Prostate gland (tissue), 2 donors: Measurements from ENCODE around the gene KCNG1.

Experiments
- POLR2AphosphoS5 ChIP-seq: sonication (generic); formaldehyde crosslinking; IDR thresholded peaks from one replicate; pipeline ENCODE4 v1.6.1; 2017; ENCODE audit warnings: antibody characterized with exemption
- TF ChIP-seq, protein P1 (sequence below), 4 experiments: fragments of 200-600 bp in 2 of 4; fragments of 450-650 bp in 2 of 4; sonication (generic) in 2 of 4; IDR thresholded peaks; 1 replicate in 3 of 4; 2 replicates in 1 of 4; pipeline ENCODE4 v1.5.1; 2016 to 2019; ENCODE audit warnings: antibody characterized with exemption in 4 of 4, mild to moderate bottlenecking in 2 of 4, moderate library complexity in 2 of 4

DNA sequence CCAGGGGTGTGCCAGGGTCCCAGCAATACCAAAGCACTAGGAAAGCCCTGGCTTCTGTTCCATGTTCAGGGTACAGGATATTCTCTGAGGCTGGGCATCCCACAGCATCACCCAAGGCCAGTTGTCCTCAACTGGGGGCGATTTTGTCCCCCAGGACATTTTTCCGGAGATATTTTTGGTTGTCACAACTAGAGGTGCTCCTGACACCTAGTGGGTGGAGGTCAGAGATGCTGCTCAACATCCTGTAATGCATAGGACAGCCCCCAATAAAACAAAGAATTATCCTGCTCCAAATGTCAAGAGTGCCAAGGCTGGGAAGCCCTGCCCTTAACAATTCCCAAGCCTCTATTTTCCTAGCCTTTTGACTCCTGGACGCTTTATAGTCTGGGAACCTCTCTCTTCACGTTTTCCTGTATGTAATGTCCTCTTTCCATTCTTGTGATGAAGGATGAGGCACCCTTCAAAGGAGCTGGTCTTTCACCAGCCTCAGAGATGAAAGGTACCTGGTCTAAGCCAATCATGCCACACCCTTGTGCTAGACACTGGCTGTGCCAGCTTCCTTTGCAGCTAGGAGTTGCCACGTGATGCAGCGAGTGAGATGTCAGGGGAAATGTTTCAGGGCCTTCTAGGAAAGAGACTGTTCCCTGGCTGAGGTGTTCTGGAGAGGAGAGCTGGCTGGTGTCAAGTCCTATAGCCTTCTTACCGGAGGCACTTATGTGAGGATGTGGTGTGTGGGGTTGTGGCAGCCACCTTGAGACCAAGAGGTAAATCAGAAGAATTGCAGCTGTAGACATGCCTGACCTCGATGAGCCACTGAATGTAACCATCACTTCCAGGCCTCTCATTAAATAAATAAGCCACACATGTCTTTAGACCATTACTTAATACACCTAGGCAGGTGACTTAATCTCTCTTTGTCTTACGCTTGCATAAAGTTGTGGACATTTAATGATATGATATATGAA is 23.4 kb upstream of the KCNG1 start:
- TF ChIP-seq, protein P1, sequence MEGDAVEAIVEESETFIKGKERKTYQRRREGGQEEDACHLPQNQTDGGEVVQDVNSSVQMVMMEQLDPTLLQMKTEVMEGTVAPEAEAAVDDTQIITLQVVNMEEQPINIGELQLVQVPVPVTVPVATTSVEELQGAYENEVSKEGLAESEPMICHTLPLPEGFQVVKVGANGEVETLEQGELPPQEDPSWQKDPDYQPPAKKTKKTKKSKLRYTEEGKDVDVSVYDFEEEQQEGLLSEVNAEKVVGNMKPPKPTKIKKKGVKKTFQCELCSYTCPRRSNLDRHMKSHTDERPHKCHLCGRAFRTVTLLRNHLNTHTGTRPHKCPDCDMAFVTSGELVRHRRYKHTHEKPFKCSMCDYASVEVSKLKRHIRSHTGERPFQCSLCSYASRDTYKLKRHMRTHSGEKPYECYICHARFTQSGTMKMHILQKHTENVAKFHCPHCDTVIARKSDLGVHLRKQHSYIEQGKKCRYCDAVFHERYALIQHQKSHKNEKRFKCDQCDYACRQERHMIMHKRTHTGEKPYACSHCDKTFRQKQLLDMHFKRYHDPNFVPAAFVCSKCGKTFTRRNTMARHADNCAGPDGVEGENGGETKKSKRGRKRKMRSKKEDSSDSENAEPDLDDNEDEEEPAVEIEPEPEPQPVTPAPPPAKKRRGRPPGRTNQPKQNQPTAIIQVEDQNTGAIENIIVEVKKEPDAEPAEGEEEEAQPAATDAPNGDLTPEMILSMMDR (IDR thresholded peaks at IDR 0.05), result no peak
- TF ChIP-seq POLR2AphosphoS5, result no peak
